Stimulated activated CD4-positive, alpha-beta T cell treated with anti-CD3 and anti-CD28 coated beads, Interleukin-4, amount 100 ng/mL, for 1 hour (primary cell): Measurements from ENCODE around the gene PDZD7.

Experiments used
- DNase-seq: peaks from one replicate; pipeline ENCODE4 v3.0.0-alpha.2; 2020

Gene PDZD7

DNA sequence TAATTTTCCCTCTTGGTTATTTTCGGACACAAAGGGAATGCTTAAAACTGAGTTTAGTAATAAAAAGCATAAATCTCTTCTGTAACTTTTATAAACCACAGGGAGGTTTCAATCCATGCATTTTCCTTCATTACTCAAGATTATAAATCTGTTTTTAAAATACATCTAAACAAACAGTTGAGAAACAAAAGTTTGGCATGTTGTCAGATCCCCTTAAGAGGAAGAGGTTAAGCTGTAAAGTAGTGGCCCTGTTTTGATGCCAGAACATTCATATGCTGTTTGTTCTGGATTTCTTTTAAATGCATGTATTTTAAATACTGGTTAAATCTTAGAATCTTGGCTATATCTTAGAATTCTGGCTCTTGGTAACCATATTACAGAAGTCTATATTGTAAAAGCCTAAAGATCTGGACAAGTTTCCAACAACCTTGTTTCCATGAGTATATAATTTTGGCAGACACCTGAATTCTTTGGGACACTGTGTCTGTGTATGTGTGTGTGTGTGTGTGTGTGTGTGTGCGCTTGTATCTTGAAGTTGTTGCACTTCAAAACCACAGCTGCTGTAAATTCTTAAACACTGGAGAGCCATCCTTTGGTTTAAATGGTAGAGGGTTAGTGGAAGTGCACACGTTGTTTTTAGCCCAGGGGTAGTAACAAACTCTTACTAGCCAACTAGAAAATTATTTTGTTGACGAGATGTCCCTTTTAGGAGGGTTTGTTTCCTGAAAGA lies 68.4 kb downstream of the PDZD7 start:
- DNase-seq, result no peak

DNA sequence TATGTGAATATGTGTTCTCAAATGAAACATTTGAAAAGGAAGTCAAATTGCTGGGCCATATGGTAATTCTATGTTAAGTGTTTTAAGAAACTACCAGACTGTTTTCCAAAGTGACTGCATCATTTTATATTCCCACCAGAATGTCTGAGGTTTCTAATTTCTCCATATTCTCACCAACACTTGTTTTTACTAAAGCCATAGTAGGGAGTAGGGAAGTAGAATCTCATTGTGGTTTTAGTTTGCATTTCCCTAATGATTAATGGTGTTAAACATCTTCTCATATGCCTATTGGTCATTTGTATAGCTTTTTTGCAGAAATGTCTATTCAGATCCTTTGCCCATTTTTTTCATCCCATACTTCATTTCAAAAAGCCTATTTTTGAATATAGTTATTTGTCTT lies 70.7 kb downstream of the PDZD7 start:
- DNase-seq, result no peak
